ENCODE results near the gene SPNS3.

Gene SPNS3

DNA sequence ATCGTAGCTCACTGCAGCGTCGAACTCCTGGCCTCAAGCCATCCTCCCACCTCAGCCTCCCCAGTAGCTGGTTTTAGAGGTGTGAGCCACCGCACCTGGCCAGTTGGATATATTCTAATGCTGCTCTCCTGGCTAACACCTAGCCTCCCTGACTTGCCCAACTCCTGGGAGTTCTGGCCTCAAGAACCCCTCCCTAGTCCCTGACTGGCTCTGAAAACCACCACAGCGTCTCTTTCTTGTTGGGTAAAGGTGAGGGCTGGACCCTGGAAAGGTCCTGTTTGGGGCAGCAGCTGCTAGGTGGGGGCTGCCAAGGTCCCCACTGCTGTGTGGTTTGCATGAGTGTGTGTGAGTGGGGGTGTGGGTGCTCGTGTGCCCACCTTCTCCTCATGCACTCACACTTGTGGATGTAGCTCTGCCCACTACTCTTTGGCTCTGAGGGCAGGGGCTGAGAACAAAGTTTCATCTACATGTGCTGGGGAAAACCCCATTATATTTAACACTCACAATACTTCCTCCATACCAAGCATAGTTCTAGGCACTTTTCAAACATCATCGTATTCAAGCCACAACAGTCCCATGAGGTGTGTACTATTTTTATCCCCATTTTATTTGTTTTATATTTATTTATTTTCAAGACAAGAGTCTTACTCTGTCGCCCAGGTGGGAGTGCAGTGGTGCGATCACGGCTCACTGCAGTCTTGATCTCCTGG, 7.1 kb upstream of the SPNS3 start:
- in situ Hi-C loops (cut with HindIII; ENCODE audit: low sequenced_read_pairs) = loop anchor here (10.0 kb wide), 1 partner anchor 88 kb away; no protein-coding TSS in a partner anchor

DNA sequence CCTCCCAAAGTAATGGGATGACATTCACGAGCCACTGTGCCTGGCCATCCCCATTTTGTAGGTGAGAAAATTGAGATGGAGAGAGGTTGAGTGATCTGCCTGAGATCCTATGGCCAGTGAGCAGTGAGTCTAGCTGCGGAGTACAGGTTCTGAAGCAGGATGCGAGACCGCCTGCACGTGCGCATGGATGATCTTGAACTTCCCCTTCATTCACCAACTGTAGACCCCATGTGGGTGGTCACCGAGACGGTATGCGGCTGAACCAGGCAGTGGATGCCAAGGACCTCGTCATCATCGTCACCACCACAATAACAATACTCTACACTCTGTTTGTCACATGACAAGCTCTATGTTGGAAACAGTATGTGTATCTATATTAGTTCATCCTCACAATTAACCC, 6.2 kb upstream of the SPNS3 start:
- in situ Hi-C loops (cut with HindIII; ENCODE audit: low sequenced_read_pairs) = loop anchor here (10.0 kb wide), 1 partner anchor 87 kb away; no protein-coding TSS in a partner anchor

DNA sequence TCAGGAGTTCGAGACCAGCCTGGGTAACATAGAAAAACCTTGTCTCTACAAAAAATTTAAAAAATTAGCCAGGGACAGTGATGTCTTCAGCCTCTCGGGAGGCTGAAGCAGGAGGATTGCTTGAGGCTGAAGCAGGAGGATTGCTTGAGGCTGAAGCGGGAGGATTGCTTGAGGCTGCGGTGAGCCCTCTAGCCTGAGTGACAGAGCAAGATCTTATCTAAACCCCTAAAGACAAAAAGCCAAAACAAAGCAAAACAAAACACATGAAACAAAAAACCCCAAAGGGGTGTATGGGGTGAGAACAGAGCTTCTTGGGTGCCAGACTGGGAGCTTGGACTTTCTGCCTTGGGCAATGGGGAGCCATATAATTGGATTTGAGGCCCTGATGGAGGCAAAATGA, 2.6 kb downstream of the SPNS3 start:
- in situ Hi-C loops (cut with HindIII; ENCODE audit: low sequenced_read_pairs) = no loop called here

DNA sequence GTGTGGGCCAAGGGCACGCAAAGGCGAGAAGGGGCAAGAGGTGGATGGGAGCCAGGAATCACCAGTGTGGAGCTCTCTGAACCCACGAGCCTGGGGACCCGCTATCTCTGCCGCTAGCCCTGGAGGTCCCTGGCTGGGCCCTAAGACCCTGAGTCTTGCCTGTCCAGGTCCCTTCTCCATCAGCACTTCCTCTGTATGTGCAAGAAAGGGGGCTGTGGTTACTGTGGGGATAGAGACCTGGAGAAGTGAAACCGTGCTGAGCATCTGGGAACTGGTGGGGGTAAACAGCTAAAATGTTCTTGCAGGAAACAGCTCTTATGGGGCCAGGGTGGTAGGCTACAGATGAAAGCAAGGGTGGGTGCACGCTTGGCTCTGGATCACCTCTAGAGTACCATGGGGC, 3.1 kb downstream of the SPNS3 start:
- in situ Hi-C loops (cut with HindIII; ENCODE audit: low sequenced_read_pairs) = no loop called here

DNA sequence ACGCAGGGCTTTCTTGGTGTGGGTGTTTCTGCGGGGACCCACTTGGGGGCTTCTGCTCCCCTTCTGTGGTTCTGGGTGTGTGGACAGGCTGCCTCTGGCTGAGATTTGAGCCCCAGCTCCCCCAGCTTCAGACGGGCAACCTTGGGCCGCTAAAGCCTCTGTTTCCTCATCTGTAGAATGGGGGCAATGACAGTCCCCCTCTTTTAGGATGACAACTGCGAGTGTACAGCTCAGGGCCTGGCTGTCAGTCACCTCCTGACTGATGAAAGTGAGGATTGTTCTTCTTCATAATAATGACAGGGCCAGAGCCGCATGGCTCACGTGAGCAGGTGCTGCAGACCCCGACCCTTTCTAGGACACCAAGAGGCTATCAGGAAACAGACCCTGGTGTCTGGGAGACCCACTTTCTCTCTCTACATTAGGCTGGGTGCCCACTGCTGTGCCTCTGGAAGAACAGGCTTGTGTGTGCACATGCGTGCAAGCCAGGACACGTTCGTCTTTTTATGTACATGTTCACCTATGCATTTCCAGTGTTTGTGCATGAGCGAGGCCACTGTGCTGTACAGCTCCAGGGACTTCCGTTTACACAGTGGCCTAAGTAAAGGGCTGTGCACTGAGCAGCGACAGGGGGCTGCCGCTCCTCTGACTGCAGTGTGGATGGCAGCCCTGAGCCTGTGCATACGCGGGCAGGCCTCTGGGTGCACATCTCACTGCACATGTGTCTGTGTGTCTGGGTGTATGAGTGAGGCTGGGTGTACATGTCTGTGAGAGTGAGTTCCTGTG, 4.6 kb downstream of the SPNS3 start:
- in situ Hi-C loops (cut with HindIII; ENCODE audit: low sequenced_read_pairs) = no loop called here

DNA sequence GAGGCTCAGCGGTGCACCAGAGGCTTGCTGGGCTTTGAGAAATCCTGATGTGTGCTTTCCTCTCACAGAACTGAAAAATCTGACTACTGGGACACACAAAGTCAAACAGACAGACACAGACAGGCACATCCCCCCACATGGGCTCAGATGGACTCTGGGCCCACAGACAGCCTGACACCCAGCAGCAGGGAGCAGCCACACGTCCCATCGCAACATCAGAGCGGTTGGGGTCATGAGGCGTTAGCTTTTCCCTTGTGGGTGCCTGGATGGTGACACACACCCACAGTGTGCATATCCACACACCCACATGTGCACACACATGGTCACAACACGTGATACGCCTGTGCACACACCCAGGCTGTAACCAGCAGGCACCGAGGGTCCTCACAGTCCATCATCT, 6.3 kb downstream of the SPNS3 start:
- in situ Hi-C loops (cut with HindIII; ENCODE audit: low sequenced_read_pairs) = no loop called here

DNA sequence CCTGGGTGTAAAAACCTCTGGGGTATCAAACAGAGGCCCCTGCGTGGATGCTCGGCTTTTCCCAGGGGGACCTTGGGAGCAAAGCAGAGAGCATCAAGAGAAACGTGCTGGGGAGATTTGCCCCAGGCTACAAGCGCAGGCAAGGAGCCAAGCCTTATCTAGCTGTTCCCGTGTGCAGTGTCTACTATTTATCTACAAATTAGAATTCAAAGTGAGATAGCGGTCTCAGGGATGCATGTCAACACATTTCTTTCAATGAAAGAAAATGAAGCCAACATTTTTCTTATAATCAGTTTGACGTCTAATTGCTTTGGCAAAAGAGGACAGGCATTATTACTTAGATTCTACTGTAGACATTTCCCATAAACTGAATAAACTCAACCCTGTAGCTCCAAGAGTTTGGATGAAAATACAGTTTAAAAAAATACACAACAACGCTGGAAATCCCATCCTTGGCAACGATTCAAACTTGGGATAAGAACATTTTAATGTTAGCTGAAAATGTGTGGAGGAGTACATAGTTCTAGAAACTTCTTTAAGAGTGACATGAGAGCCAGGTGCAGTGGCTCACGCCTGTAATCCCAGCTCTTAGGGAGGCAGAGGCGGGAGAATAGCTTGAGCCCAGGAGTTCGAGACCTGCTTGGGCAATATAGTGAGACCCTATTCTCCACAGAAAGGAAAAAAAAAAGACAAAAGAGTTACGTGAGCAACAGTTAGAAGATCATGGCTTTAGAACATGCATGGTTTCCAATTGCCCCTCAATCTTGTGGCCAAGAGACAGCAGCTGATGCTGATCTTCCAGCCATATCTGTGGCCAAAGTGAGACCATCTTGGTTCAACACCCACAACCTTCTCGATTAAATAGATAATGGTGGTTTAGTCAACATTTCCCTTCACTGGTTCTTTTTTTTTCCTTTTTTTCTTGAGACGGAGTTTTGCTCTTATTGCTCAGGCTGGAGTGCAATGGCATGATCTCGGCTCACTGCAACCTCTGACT, 7.2 kb downstream of the SPNS3 start:
- in situ Hi-C loops (cut with HindIII; ENCODE audit: low sequenced_read_pairs) = no loop called here

DNA sequence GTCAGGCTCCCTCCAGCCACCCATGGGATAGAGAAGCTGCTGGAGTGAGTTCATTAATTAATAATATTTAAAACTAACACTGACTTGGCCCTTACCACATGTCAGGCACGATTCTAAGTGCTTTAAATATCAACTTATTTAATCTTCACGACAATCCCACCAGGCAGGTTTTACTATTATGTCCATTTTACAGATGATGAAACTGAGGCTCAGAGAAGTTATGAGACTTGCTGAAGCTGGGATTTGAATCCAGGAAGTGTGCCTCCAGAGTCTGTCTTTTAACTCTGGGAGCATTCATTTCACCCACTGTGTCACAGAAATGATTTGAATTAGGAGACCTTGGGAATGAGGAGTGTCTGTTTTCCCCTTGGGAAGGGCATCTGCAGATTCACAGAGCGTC, 8.8 kb downstream of the SPNS3 start:
- in situ Hi-C loops (cut with HindIII; ENCODE audit: low sequenced_read_pairs) = no loop called here

DNA sequence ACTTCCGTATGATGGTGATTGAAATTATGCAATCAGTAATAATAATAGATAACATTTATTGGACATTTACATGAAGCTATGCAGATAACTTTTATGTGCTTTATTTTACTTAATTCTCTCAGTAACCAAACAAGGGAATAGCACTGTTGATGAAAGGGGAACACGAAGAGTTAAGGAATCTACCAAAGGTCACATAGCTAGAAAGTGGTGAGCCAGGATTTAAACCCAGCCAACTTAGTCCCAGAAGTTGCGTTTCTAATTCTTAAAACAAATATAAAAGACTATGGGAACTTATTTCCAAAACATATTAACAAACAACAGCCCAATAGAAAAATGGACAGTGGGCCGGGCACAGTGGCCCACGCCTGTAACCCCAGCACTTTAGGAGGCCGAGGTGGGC, 9.7 kb downstream of the SPNS3 start:
- in situ Hi-C loops (cut with HindIII; ENCODE audit: low sequenced_read_pairs) = no loop called here

DNA sequence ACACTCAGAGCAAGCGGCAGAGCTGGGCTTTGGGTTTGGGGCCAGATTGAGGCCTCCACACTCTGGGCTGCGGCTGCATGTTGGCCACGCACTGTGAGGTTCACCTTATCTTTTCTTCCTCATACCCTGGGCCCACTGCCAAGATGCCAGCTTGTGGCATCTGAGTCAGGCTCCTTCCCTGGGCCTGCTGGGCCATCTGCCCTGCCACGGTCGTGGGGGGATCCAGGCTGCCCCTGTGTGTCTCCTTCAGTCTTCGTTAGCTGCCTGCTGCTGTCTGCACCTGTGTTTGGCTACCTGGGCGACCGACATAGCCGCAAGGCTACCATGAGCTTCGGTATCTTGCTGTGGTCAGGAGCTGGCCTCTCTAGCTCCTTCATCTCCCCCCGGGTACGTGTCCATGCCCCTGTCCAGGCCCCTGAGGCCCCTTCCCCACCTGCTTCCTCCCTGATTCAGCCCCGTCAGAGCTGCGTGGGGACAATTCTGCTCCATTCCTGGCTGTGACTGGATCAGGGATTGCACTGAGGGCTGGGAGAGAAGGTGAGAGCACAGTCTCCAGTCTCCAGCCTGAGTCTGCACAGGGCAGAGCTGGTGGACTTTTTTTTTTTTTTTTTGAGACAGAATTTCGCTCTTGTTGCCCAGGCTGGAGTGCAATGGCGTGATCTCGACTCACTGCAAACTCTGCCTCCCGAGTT, 11.2 kb downstream of the SPNS3 start:
- in situ Hi-C loops (cut with HindIII; ENCODE audit: low sequenced_read_pairs) = no loop called here

DNA sequence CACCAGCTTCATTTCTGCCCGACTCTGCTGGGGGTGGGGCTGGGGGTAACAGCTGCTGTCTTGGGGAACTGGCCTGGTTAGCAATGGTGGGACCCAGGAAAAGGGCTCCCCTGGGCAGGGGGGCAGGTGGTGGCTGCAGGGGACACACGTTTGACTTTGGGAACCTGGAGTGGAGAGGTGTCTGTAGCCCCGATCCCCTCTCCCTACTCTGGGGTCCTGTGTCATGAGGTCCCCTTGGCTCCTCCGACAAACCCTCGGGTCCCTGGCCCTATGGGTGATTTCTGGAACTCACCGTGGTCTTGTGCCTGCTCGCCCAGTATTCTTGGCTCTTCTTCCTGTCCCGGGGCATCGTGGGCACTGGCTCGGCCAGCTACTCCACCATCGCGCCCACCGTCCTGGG, 12.0 kb downstream of the SPNS3 start:
- in situ Hi-C loops (cut with HindIII; ENCODE audit: low sequenced_read_pairs) = no loop called here

DNA sequence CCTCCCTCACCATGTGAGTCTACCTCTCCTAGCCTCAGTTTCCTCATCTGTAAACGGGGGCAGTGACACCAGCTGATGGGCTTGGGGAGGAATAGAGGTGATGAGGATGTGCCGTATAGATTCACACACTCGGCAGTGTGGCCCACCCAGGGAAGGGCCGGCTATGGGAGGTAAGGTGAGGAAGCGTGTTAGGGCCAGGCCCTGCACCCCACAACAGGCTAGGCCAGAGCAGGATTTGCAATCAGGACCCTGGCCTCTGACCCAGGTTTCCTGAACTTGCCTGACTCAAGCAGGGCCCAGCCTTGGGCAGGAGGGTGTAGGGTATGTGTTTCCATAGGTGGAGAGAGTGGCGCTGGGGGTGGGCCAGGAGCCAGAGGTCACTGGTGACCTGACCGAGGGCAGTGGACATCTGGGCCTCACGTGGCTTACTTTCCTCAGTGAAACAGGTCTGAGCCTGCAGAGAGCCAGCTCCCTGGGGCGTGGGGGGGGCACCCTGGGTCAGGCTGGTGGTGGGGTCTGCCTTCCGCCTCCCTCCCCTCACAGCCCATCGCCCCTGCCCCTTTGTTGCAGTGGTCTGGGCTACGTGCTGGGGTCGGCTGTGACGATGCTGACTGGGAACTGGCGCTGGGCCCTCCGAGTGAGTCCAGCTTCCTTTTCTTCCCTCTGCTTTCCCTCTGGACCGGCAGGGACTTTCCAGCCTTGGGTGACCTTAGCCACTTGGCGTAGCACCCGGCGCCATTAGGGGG, 12.8 kb downstream of the SPNS3 start:
- in situ Hi-C loops (cut with HindIII; ENCODE audit: low sequenced_read_pairs) = no loop called here

DNA sequence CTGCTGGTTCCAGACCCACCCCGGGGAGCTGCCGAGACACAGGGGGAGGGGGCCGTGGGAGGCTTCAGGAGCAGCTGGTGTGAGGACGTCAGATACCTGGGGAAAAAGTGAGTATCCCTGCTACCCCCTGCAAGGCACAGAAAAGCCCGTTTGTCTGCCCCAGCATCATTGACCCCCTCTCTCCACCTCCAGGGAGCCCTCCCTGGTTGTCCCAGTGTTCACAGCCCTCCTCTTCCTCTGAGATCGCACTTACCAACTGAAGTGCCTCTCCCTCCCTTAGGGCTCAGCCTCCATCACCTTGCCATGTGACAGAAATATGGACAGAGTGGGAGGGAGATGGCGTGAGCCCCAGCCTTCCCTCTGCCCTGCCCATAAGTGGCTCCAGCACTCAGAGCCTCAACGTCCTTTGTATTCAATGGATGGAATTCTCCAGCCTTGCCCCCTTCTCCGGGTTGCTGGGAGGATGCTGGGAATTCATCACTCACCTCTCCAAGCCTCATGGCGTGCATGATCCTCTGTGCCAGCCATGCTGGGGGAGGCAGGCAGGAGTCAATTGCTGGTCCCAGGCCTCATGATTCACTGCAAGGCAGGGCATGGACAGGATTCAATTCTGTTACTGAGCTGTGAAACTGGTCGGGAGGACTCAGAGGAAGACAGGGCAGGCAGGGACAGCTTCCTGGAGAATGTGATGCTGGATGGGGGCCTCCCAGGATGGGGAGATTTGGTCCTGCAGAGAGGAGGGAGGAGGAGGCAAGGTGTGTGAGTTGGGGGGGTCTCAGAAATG, 14.6 kb downstream of the SPNS3 start:
- in situ Hi-C loops (cut with HindIII; ENCODE audit: low sequenced_read_pairs) = no loop called here

DNA sequence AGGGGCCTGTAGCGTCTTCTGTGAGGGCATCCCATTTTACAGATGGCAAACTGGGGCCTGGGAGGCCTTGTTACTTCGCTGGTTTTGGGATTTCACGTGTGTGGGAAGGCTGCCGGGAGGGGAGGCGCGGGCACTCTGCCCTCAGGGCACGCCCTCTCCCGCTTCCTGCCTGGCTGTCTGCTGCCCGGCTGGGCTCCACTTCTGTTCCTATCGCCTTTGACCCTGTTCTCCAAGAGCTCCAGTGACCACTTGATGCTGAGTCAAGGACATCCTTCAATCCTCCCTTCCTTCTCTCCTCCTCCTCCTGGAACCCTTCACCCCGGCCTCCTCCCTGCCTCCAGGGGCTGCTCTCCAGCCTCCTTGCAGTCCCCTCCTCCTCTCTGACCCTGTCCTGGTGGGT, 16.0 kb downstream of the SPNS3 start:
- in situ Hi-C loops (cut with HindIII; ENCODE audit: low sequenced_read_pairs) = no loop called here

DNA sequence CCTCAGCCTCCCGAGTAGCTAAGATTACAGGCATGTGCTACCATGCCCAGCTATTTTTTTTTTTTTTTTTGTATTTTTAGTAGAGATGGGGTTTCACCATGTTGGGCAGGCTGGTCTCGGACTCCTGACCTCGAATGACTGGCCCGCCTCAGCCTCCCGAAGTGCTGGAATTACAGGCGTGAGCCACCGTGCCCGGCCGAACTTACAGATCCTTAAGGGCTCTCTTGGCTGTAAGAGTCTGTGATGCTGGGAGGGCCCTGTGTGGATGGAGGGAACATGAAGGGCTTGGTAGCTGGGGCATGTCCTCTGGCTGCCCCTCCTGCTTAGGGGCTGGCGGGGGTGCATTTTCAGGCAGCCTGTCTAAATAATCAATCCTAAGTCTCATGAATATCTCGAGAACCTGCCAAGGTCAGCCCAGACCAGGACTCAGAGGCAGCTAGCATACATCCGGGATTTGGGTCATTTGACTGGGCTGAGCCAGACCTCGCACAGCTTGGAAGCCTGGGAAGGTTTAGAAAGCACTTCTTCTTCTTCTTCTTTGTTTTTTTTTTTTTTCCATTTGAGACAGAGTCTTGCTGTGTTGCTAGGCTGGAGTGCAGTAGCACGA, 17.1 kb downstream of the SPNS3 start:
- in situ Hi-C loops (cut with HindIII; ENCODE audit: low sequenced_read_pairs) = no loop called here

DNA sequence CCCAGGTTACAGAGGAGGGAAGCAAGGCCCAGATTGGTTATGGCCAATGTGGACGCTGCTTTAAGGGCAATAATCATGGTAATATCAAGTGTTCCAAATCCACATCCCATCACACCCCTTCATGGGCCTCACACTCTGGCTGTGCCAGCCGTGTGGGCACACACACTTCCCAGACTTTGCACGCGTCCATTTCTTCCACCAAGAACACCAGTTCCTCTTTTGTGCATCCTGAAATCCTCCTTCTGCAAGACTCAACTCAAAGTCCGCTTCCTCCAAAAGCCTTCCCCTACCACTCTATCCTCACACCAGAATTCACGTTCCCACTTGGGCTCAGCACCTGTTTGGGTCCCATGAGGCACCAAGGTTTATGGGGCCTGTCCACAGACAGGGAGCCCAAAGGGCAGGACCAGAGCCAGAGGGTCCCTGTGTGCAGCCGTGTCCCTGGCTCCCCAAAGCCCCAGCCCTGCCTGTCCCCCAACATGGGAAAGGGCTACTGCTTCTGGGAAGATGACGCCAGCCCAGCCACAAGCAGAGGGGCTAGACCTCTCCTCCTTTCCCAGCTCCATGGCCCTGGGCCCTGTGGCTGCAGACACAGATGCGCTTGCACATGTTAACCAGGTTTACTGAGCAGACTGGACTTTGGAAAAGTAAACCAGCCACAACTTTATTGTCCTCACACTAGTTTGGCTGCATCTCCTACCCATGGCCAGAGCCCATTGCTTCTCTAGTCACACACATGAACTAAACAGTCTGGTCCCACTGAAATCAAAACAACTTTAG, 20.3 kb downstream of the SPNS3 start:
- in situ Hi-C loops (cut with HindIII; ENCODE audit: low sequenced_read_pairs) = no loop called here

DNA sequence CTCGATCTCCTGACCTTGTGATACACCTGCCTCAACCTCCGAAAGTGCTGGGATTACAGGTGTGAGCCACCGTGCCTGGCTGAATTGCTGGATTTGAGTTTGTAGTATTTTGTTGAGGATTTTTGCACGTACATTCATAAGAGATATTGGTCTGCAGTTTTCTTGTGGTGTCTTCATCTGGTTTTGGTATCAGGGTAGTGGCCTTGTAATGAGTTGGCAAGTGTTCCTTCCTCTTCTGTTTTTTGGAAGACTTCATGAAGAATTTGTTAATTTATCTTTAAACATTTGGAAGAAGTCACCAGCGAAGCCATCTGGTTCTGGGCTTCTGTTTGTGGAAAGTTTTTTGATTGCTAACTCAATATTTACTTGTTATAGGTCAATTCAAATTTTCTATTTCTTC, 26.9 kb downstream of the SPNS3 start:
- in situ Hi-C loops (cut with HindIII; ENCODE audit: low sequenced_read_pairs) = no loop called here
